AG04450 (cell line): Measurements from ENCODE around the gene SCFD2. TPM values are rescaled to one million over a fixed set of nuclear protein-coding genes. Genes with fewer than 3 reads are reported as not detected.

Source experiments
- CTCF ChIA-PET: fragments of 300-600, 350-600 bp; formaldehyde crosslinking; extraction: SDS; loops from one replicate; lab custom pipeline; 2022; ENCODE audit warnings: antibody characterized with exemption, inconsistent platforms; lab: Charles Lee
- POLR2A ChIA-PET: fragments of 350-600 bp; formaldehyde crosslinking; extraction: SDS; loops from one replicate; lab custom pipeline; 2021; ENCODE audit warnings: antibody characterized with exemption, inconsistent platforms; lab: Yijun Ruan, JAX
- DNase-seq: peaks from one replicate; pipeline ENCODE4 v3.0.0-alpha.2; 2011; ENCODE audit warnings: low read depth, low spot score
- H3K27ac ChIP-seq: one replicate; pipeline ENCODE4 v1.5.1; 2012; ENCODE audit warnings: low read depth, low read length, control low read depth
- H3K27me3 ChIP-seq: one replicate; pipeline ENCODE4 v1.6.0; 2012; ENCODE audit warnings: low read length; ENCODE audit not compliant: control insufficient read depth, insufficient read depth
- H3K4me3 ChIP-seq: 2 replicates; pipeline ENCODE4 v1.5.1; 2011; ENCODE audit warnings: mild to moderate bottlenecking, low read depth, low read length, control low read depth
- H3K9me3 ChIP-seq: 2 replicates; pipeline ENCODE4 v1.5.1; 2012; ENCODE audit warnings: low read length; ENCODE audit not compliant: control insufficient read depth, insufficient read depth
- CTCF ChIP-seq: IDR thresholded peaks from 2 replicates; pipeline ENCODE4 v1.5.1; 2011; ENCODE audit warnings: low read depth, low read length, control low read depth, inconsistent platforms
- polyA plus RNA-seq: library from polyadenylated mRNA; depleted of rRNA; stranded (reverse); fragments of >200 nt; gene quantifications from 2 replicates; pipeline ENCODE4 v1.2.3, GENCODE V29; 2011

The SCFD2 gene
- polyA plus RNA-seq, 1 experiment: 16.4 TPM

DNA sequence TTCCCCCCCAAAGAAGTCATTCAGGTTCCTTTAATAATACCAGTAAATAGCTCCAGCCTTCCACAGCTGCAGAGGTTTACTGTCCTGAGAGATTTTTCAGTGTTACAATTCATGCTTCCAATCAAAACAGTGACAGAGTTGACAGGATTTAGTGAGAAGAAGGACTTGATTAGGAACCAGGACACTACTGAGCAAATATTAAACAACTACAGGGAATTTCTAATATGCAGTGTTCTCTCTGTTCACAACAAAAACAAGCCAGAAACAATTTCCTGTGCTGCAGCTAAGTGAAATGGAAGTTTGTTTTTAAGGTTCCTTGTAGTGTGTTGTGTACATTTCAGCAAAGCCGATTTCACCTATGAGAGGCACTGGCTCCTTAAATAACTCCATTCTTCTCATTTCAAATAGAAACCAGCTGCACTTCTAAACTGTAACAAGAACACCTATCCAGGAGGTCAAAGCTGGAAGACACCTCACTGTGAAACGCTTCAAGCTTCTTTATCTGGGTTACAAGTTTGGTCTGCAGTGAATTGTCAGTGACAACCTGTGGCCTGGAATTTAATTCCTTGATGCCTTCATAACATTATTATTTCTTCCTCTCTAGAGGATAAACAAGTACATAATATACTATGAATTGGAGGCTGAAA lies 354.5 kb downstream of the SCFD2 start:
- POLR2A ChIA-PET: no interaction called here

GRCh38 chr4:53010318-53010717 lies 355.5 kb downstream of the SCFD2 start:
- DNase-seq: no peak
- ChIA-PET CTCF (interaction anchor here (1.1 kb wide), 1 partner anchor 635 kb away, joined by 3 read pairs; no protein-coding TSS in a partner anchor), POLR2A (no interaction called here)
- Histone ChIP-seq H3K9me3 (no peaks in the 10 kb centered on the region; the same call in 1 of the 2 replicates), H3K27ac (no peak overlapping the region), H3K27me3 (no peaks in the 10 kb centered on the region), H3K4me3 (no peak overlapping the region)
- TF ChIP-seq CTCF: no peak

More for the DNA sequence above, 354.5 kb downstream of the SCFD2 start:
- H3K9me3 ChIP-seq: no peaks in the 10 kb centered on the region; the same call in 1 of the 2 replicates
- no peaks in the 10 kb centered on the region for H3K27me3 ChIP-seq
- no peak for DNase-seq
- CTCF ChIA-PET: interaction anchor here (0.6 to 1.2 kb wide), 6 partner anchors 465 to 1223 kb away, joined by 3 to 4 read pairs (median 3); no protein-coding TSS in a partner anchor
- no peak overlapping the region for H3K27ac ChIP-seq
- H3K4me3 ChIP-seq: no peak overlapping the region
- no peak for TF ChIP-seq CTCF

DNA sequence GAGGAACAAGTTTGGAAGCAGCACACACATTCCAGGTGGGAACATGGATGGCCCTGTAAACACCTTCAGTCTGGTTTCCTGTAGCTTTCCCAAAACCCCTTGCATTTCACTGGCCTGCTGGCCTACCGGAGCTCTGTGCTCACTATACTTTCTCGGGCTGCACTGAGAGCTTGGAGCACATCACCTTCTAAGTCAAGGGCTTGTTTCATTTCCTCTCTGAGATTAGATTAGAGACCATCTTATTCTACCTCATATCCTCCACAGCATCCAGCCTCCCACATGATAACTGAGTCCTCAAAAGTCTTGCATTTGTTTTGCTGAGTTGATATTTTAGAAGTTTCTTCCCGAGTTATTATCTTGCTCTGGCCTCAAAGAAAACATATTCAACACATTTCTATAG lies 356.0 kb downstream of the SCFD2 start:
- Histone ChIP-seq H3K4me3 (no peak overlapping the region), H3K27ac (no peak overlapping the region), H3K9me3 (no peaks in the 10 kb centered on the region; the same call in 1 of the 2 replicates), H3K27me3 (no peaks in the 10 kb centered on the region)
- CTCF ChIA-PET: interaction anchor here (1.0 to 1.1 kb wide), 2 partner anchors 98 to 634 kb away, joined by 3 read pairs; no protein-coding TSS in a partner anchor
- POLR2A ChIA-PET: no interaction called here
- DNase-seq: no peak
- TF ChIP-seq CTCF: no peak

GRCh38 chr4:53007024-53007423 lies 358.8 kb downstream of the SCFD2 start:
- no peak for DNase-seq
- Histone ChIP-seq H3K4me3 (no peak overlapping the region), H3K9me3 (no peaks in the 10 kb centered on the region; the same call in 1 of the 2 replicates), H3K27me3 (no peaks in the 10 kb centered on the region), H3K27ac (no peak overlapping the region)
- TF ChIP-seq CTCF: no peak
- POLR2A ChIA-PET: interaction anchor here (0.6 kb wide), 1 partner anchor 462 kb away, joined by 3 read pairs; no protein-coding TSS in a partner anchor
- CTCF ChIA-PET: interaction anchor here (0.6 to 1.3 kb wide), 2 partner anchors 8 to 1227 kb away, joined by 3 to 9 read pairs; no protein-coding TSS in a partner anchor

- CTCF ChIA-PET: interaction anchor here (0.7 to 1.3 kb wide), 3 partner anchors 10 to 799 kb away, joined by 3 to 9 read pairs (median 3); no protein-coding TSS in a partner anchor
- H3K27ac ChIP-seq: no peak overlapping the region
- TF ChIP-seq CTCF: no peak
- no peak overlapping the region for H3K4me3 ChIP-seq
- no peaks in the 10 kb centered on the region; the same call in 1 of the 2 replicates for H3K9me3 ChIP-seq
- DNase-seq: no peak
- no peaks in the 10 kb centered on the region for H3K27me3 ChIP-seq
- POLR2A ChIA-PET: no interaction called here
Measured at GRCh38 chr4:53005808-53006207, 360.1 kb downstream of the SCFD2 start.
